22Rv1 (cell line): ENCODE measurements around the gene TUBGCP2.

ENCODE experiments used
- CTCF ChIP-seq: fragments of 450-650 bp; IDR thresholded peaks from 2 replicates; pipeline ENCODE4 v1.5.1; 2017; ENCODE audit warnings: mild to moderate bottlenecking
- ZFX ChIP-seq: fragments of 450-650 bp; IDR thresholded peaks from 2 replicates; pipeline ENCODE4 v1.6.1; 2017; ENCODE audit warnings: antibody characterized with exemption, borderline replicate concordance

GRCh38 chr10:133262696-133263095, 46.0 kb downstream of the TUBGCP2 start:
- TF ChIP-seq CTCF (no peak), ZFX (no peak)
